H1 (cell line): ENCODE measurements around the gene PEAK1. TPM values are rescaled to one million over a fixed set of nuclear protein-coding genes. Genes with fewer than 3 reads are reported as not detected.

Experiments used
- CTCF ChIA-PET: fragments of 300-600 bp; sonication (Branson Sonifier 250); formaldehyde crosslinking; loops from one replicate; lab custom pipeline; 2021; ENCODE audit not compliant: partially characterized antibody; lab: Charles Lee
- POLR2A ChIA-PET: fragments of 300-600 bp; sonication (Branson Sonifier 250); formaldehyde crosslinking; loops from one replicate; lab custom pipeline; 2021; ENCODE audit warnings: inconsistent platforms; ENCODE audit not compliant: partially characterized antibody; lab: Charles Lee
- DNase-seq, 2 experiments: peaks; one replicate each; pipeline versions ENCODE4 v3.0.0 to v3.0.0-alpha.2; 2010 to 2022; ENCODE audit warnings: low spot score in 2 of 2, low read depth in 1 of 2, mixed read lengths in 1 of 2
- FAIRE-seq: peaks from 2 replicates; lab custom pipeline; 2011; peaks lifted over from hg19 to GRCh38; lab: Jason Lieb, UNC
- H2AFZ ChIP-seq: 2 replicates; pipeline ENCODE4 v1.8.1; 2012; ENCODE audit warnings: low read length, inconsistent platforms
- H2AK5ac ChIP-seq: 2 replicates; pipeline ENCODE4 v1.6.1; 2013; ENCODE audit warnings: low read depth, low read length
- H2BK120ac ChIP-seq: replicated peaks from 2 replicates; pipeline ENCODE3; 2013; ENCODE audit warnings: low read depth, low read length, inconsistent platforms
- H2BK12ac ChIP-seq: 2 replicates; pipeline ENCODE4 v1.6.1; 2013; ENCODE audit warnings: low read depth, low read length
- H2BK15ac ChIP-seq: 2 replicates; pipeline ENCODE4 v1.6.1; 2013; ENCODE audit warnings: low read length
- H2BK20ac ChIP-seq: 2 replicates; pipeline ENCODE4 v1.6.1; 2013; ENCODE audit warnings: low read length
- H2BK5ac ChIP-seq: 2 replicates; pipeline ENCODE4 v1.6.1; 2013; ENCODE audit warnings: low read depth, low read length
- H3K14ac ChIP-seq: 2 replicates; pipeline ENCODE4 v1.6.1; 2013; ENCODE audit warnings: inconsistent platforms; ENCODE audit not compliant: insufficient read length
- H3K18ac ChIP-seq: 2 replicates; pipeline ENCODE4 v1.6.1; 2013; ENCODE audit warnings: low read length; ENCODE audit errors: extremely low read depth
- H3K23ac ChIP-seq: 2 replicates; pipeline ENCODE4 v1.6.1; 2013; ENCODE audit warnings: inconsistent platforms; ENCODE audit not compliant: insufficient read length
- H3K23me2 ChIP-seq: 2 replicates; pipeline ENCODE4 v1.6.1; 2013; ENCODE audit warnings: low read depth, low read length
- H3K27ac ChIP-seq: 2 replicates; pipeline ENCODE4 v1.6.1; 2011; ENCODE audit warnings: low read depth, low read length, inconsistent platforms
- H3K27me3 ChIP-seq, 4 experiments: replicated peaks in 1 of 4; 1 replicate in 1 of 4; 2 replicates in 3 of 4; pipeline versions ENCODE4 v1.6.1 to v1.8.1; 2011 to 2013; ENCODE audit warnings: low read length in 3 of 4, mild to moderate bottlenecking in 3 of 4, inconsistent platforms in 2 of 4, mixed read lengths in 2 of 4, moderate library complexity in 1 of 4; ENCODE audit not compliant: control insufficient read depth in 3 of 4, insufficient read depth in 3 of 4; ENCODE audit errors: extremely low read depth in 1 of 4
- H3K36me3 ChIP-seq, 4 experiments: 2 replicates each; pipeline versions ENCODE4 v1.6.1 to v1.8.1; 2011 to 2013; ENCODE audit warnings: mild to moderate bottlenecking in 4 of 4, low read length in 3 of 4, moderate library complexity in 2 of 4, control low read depth in 1 of 4, inconsistent platforms in 1 of 4; ENCODE audit not compliant: insufficient read depth in 4 of 4, control insufficient read depth in 2 of 4
- H3K4ac ChIP-seq: replicated peaks from 2 replicates; pipeline ENCODE3; 2013; ENCODE audit warnings: low read length, low read depth, mixed read lengths, inconsistent platforms; ENCODE audit not compliant: insufficient read length
- H3K4me1 ChIP-seq, 4 experiments: replicated peaks in 1 of 4; 1 replicate in 1 of 4; 2 replicates in 3 of 4; pipeline versions ENCODE4 v1.6.1 to v1.8.1; 2011 to 2013; ENCODE audit warnings: low read length in 3 of 4, inconsistent platforms in 2 of 4, mixed read lengths in 1 of 4; ENCODE audit not compliant: insufficient read depth in 4 of 4, control insufficient read depth in 3 of 4
- H3K4me2 ChIP-seq, 2 experiments: 2 replicates each; pipeline versions ENCODE4 v1.6.1 to v1.8.1; 2011 to 2013; ENCODE audit warnings: low read depth in 2 of 2, low read length in 2 of 2, control low read depth in 1 of 2, inconsistent platforms in 1 of 2, mild to moderate bottlenecking in 1 of 2; ENCODE audit not compliant: insufficient read depth in 1 of 2
- H3K4me3 ChIP-seq, 4 experiments: fragments of 200-600, 300-600 bp in 1 of 4; sonication (generic), shearing (Covaris generic), sonication (Bioruptor Twin) in 1 of 4; 2 replicates each; pipeline versions ENCODE4 v1.5.1 to v1.8.1; 2011 to 2016; ENCODE audit warnings: low read length in 4 of 4, low read depth in 3 of 4, control low read depth in 2 of 4, inconsistent platforms in 2 of 4, mild to moderate bottlenecking in 2 of 4, mixed read lengths in 1 of 4, moderate library complexity in 1 of 4; ENCODE audit not compliant: insufficient read depth in 2 of 4; ENCODE audit errors: extremely low read depth in 1 of 4
- H3K56ac ChIP-seq: replicated peaks from 2 replicates; pipeline ENCODE3; 2013; ENCODE audit warnings: low read depth, mild to moderate bottlenecking, mixed read lengths, low read length, inconsistent platforms; ENCODE audit not compliant: insufficient read length
- H3K79me1 ChIP-seq: 2 replicates; pipeline ENCODE4 v1.6.1; 2013; ENCODE audit warnings: low read depth, low read length, control low read depth
- H3K79me2 ChIP-seq, 2 experiments: 2 replicates each; pipeline versions ENCODE4 v1.6.1 to v1.8.1; 2012 to 2013; ENCODE audit warnings: low read length in 2 of 2, mild to moderate bottlenecking in 2 of 2, inconsistent platforms in 1 of 2; ENCODE audit not compliant: insufficient read depth in 2 of 2, control insufficient read depth in 1 of 2
- H3K9ac ChIP-seq, 4 experiments: replicated peaks in 1 of 4; 1 replicate in 1 of 4; 2 replicates in 3 of 4; pipeline versions ENCODE4 v1.6.1 to v1.8.1; 2011 to 2013; ENCODE audit warnings: low read depth in 3 of 4, low read length in 3 of 4, control low read depth in 2 of 4, mild to moderate bottlenecking in 2 of 4, moderate library complexity in 2 of 4, inconsistent platforms in 1 of 4; ENCODE audit errors: extremely low read depth in 1 of 4
- H3K9me3 ChIP-seq, 2 experiments: 2 replicates each; pipeline versions ENCODE4 v1.6.1 to v1.8.1; 2012 to 2013; ENCODE audit warnings: mild to moderate bottlenecking in 2 of 2, moderate library complexity in 2 of 2, control low read depth in 1 of 2, inconsistent platforms in 1 of 2, low read depth in 1 of 2, low read length in 1 of 2, mixed read lengths in 1 of 2; ENCODE audit not compliant: insufficient read depth in 2 of 2
- H4K20me1 ChIP-seq, 2 experiments: replicated peaks in 1 of 2; 2 replicates each; pipeline versions ENCODE3 to v1.8.1; 2011 to 2013; ENCODE audit warnings: inconsistent platforms in 2 of 2, low read length in 2 of 2, mild to moderate bottlenecking in 1 of 2; ENCODE audit not compliant: insufficient read depth in 2 of 2, control insufficient read depth in 1 of 2
- H4K5ac ChIP-seq: 2 replicates; pipeline ENCODE4 v1.6.1; 2013; ENCODE audit warnings: low read length, low read depth, mixed read lengths, inconsistent platforms; ENCODE audit not compliant: insufficient read length
- H4K8ac ChIP-seq: 2 replicates; pipeline ENCODE4 v1.8.0; 2013; ENCODE audit warnings: mild to moderate bottlenecking, moderate library complexity, low read length, inconsistent platforms; ENCODE audit not compliant: insufficient read depth; ENCODE audit errors: extremely low read depth
- H4K91ac ChIP-seq: replicated peaks from 2 replicates; pipeline ENCODE3; 2013; ENCODE audit warnings: low read length, mixed read lengths, inconsistent platforms; ENCODE audit not compliant: insufficient read length
- SIN3A ChIP-seq, 2 experiments: IDR thresholded peaks in 1 of 2; conservative IDR thresholded peaks in 1 of 2; 2 replicates each; pipeline ENCODE4 v1.6.1; 2011 to 2012; ENCODE audit warnings: low read length in 2 of 2, improper control_type of control experiment in 1 of 2, low read depth in 1 of 2, mild to moderate bottlenecking in 1 of 2
- SIX5 ChIP-seq: IDR thresholded peaks from 2 replicates; pipeline ENCODE4 v1.6.1; 2011; ENCODE audit warnings: mild to moderate bottlenecking, low read depth, low read length
- whole genome bisulfite sequencing, 2 experiments: shearing (Covaris generic) in 1 of 2; methylation state at CpG; one replicate each; pipeline versions ENCODE4 v1.1.6 to v1.1.7; 2013 to 2015; ENCODE audit warnings: low lambda C conversion rate in 2 of 2, mixed read lengths in 2 of 2, inconsistent platforms in 1 of 2, low coverage in 1 of 2, missing lambda C conversion rate in 1 of 2; ENCODE audit not compliant: insufficient replicate concordance in 2 of 2, insufficient coverage in 1 of 2, insufficient read length in 1 of 2; ENCODE audit errors: extremely low coverage in 1 of 2, missing lambda C conversion rate in 1 of 2; 5-methylcytosine and 5-hydroxymethylcytosine counted together
- polyA plus RNA-seq, 7 experiments: library from polyadenylated mRNA; depleted of rRNA in 3 of 7; stranded (reverse) in 5 of 7; unstranded in 2 of 7; fragments of >200 nt in 5 of 7; fragments of 200-250 nt in 2 of 7; gene quantifications; 1 replicate in 5 of 7; 2 replicates in 1 of 7; 4 replicates in 1 of 7; pipeline versions ENCODE4 v1.2.1 to v1.2.3, GENCODE V29; 2011 to 2013; ENCODE audit warnings: missing spikeins in 2 of 7, mixed read lengths in 2 of 7
- total RNA-seq: library from RNA; stranded (reverse); fragmentation: NEBNext Ultra II Directional; extraction: Animal tissue kit (Norgen Biotek cat#: 25700); gene quantifications from 2 replicates; pipeline ENCODE4 v1.2.1, GENCODE V29; 2021

PEAK1 gene
- total and polyA plus RNA-seq, 2 of the 8 experiments (the other 6 are each of a cell fraction or from before 2014, with no cell fraction given), result 8.8 to 44.8 TPM

DNA sequence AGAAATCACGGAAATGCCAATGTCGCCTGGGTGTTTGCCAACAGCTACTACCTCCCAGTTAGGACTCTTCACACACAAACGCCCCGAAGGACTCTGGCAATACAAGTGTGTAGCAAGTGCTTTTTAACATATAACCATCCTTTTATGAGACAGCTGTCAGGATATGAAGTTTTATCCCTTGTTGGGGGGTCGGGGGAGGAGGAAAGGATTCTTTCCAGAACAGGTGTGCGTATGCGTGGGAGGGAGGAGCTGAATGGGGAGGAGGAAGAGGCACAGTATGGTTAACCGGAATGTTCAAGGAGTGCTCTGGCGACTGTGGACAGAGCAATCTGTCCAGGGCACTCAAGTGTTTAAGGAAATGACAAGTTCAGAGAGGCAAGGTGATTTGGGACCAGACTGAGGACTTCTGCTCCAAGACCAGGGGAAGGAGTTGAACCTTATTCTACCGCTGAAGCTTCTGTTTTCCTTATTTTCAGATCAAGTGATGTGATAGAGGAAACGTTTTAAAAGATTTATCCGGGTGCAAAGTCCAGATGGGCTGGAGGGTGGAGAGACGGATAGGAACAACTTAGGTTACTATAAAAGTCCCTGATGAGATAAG lies 350.3 kb downstream of the PEAK1 start:
- Histone ChIP-seq H3K79me2 (peaks cover 0 to 53% of the 10 kb centered on the region in 2 experiments; a peak in 2 of 4 replicates), H3K36me3 (no peaks in the 10 kb centered on the region), H4K20me1 (peaks cover 8 to 10% of the 10 kb centered on the region in 2 experiments), H3K4me2 (peak overlapping the region; percentile 74 to 75), H3K14ac (no peak overlapping the region), H2BK12ac (no peak overlapping the region), H2BK5ac (no peak overlapping the region), H3K27me3 (peaks cover 0 to 2% (median 0%) of the 10 kb centered on the region in 4 experiments; a peak in 1 of 7 replicates), H3K79me1 (peaks cover 3% of the 10 kb centered on the region; the same call in 1 of the 2 replicates), H2BK15ac (no peak overlapping the region), H3K23me2 (peaks cover 6% of the 10 kb centered on the region), H2AK5ac (no peak overlapping the region), H4K91ac (no peak overlapping the region), H3K4me3 (peak overlapping the region; percentile 72 to 90 (median 78); a peak in 5 of 8 replicates), H3K27ac (no peak overlapping the region), H2BK20ac (no peak overlapping the region), H3K9me3 (no peaks in the 10 kb centered on the region), H4K5ac (no peak overlapping the region), H2BK120ac (no peak overlapping the region), H4K8ac (no peak overlapping the region), H3K18ac (no peak overlapping the region), H3K56ac (no peak overlapping the region), H3K9ac (no peak overlapping the region; a peak in 1 of 7 replicates), H3K23ac (no peak overlapping the region), H2AFZ (no peak overlapping the region), H3K4ac (no peak overlapping the region), H3K4me1 (peaks cover 0 to 10% (median 4%) of the 10 kb centered on the region in 4 experiments; a peak in 5 of 7 replicates)
- POLR2A ChIA-PET, result interaction anchor here (0.9 to 1.2 kb wide), 3 partner anchors 9 to 39 kb away, joined by 3 to 12 read pairs (median 3); no protein-coding TSS in a partner anchor
- FAIRE-seq, result no peak
- 59% methylated on average over 13 of the region's 13 CpGs; no CpG with 5 or more reads in 1 of the 2 experiments for WGBS, 2 experiments
- CTCF ChIA-PET, result interaction anchor here (1.0 kb wide), 3 partner anchors 9 to 47 kb away, joined by 3 to 4 read pairs (median 4); no protein-coding TSS in a partner anchor
- TF ChIP-seq SIX5, result no peak
- TF ChIP-seq SIN3A (conservative IDR thresholded peaks at IDR 0.05 in 1 of 2, IDR thresholded peaks at IDR 0.05 in 1 of 2; ENCODE audit: low read depth in 1 of 2, low read length in 2 of 2), result 0 out of 4 replicates have a peak, but pooled peaks of 1 of the 2 experiments have one; percentile 20
- no peak for DNase-seq
